ENCODE results near the gene PINK1.

- TF ChIP-seq CTCF (optimal IDR thresholded peaks at IDR 0.05 in 1 of 3, IDR thresholded peaks at IDR 0.05 in 1 of 3, conservative IDR thresholded peaks at IDR 0.05 in 1 of 3; ENCODE audit: extremely low read depth in 1 of 3, insufficient read depth in 2 of 3, low read length in 3 of 3): no peak
- no peak for TF ChIP-seq EZH2 (IDR thresholded peaks at IDR 0.05; ENCODE audit: low read length)
Measured at GRCh38 chr1:20648438-20648837, 15.2 kb downstream of the PINK1 start.

Data from keratinocyte (primary cell).